Measurements from ENCODE around the gene BCL7A. TPM values are rescaled to one million over a fixed set of nuclear protein-coding genes. Genes with fewer than 3 reads are reported as not detected.

BCL7A gene
- total and polyA plus RNA-seq, 2 of the 8 experiments (the other 6 are each of a cell fraction or from before 2014, with no cell fraction given), result 11.9 to 12.7 TPM

DNA sequence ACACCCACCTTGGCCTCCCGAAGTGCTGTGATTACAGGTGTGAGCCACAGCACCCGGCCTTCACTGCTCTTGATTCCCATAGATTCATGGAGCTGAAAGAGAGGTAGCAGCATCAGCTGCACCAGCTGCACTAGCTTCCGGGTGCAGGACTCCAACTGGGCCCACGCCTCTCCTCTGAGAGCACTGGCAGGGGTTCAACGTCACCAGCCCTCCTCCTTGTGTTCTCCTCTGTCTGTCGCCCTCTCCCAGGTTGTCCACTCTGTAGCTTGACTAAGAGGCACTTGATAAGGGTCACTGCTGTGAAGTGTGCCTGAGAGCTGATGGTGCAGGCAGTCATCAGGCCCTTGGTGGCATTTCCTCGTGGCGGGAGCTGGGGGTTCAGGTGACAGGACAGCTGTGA lies 85.2 kb downstream of the BCL7A start (continued):
- TF ChIP-seq, protein P1, sequence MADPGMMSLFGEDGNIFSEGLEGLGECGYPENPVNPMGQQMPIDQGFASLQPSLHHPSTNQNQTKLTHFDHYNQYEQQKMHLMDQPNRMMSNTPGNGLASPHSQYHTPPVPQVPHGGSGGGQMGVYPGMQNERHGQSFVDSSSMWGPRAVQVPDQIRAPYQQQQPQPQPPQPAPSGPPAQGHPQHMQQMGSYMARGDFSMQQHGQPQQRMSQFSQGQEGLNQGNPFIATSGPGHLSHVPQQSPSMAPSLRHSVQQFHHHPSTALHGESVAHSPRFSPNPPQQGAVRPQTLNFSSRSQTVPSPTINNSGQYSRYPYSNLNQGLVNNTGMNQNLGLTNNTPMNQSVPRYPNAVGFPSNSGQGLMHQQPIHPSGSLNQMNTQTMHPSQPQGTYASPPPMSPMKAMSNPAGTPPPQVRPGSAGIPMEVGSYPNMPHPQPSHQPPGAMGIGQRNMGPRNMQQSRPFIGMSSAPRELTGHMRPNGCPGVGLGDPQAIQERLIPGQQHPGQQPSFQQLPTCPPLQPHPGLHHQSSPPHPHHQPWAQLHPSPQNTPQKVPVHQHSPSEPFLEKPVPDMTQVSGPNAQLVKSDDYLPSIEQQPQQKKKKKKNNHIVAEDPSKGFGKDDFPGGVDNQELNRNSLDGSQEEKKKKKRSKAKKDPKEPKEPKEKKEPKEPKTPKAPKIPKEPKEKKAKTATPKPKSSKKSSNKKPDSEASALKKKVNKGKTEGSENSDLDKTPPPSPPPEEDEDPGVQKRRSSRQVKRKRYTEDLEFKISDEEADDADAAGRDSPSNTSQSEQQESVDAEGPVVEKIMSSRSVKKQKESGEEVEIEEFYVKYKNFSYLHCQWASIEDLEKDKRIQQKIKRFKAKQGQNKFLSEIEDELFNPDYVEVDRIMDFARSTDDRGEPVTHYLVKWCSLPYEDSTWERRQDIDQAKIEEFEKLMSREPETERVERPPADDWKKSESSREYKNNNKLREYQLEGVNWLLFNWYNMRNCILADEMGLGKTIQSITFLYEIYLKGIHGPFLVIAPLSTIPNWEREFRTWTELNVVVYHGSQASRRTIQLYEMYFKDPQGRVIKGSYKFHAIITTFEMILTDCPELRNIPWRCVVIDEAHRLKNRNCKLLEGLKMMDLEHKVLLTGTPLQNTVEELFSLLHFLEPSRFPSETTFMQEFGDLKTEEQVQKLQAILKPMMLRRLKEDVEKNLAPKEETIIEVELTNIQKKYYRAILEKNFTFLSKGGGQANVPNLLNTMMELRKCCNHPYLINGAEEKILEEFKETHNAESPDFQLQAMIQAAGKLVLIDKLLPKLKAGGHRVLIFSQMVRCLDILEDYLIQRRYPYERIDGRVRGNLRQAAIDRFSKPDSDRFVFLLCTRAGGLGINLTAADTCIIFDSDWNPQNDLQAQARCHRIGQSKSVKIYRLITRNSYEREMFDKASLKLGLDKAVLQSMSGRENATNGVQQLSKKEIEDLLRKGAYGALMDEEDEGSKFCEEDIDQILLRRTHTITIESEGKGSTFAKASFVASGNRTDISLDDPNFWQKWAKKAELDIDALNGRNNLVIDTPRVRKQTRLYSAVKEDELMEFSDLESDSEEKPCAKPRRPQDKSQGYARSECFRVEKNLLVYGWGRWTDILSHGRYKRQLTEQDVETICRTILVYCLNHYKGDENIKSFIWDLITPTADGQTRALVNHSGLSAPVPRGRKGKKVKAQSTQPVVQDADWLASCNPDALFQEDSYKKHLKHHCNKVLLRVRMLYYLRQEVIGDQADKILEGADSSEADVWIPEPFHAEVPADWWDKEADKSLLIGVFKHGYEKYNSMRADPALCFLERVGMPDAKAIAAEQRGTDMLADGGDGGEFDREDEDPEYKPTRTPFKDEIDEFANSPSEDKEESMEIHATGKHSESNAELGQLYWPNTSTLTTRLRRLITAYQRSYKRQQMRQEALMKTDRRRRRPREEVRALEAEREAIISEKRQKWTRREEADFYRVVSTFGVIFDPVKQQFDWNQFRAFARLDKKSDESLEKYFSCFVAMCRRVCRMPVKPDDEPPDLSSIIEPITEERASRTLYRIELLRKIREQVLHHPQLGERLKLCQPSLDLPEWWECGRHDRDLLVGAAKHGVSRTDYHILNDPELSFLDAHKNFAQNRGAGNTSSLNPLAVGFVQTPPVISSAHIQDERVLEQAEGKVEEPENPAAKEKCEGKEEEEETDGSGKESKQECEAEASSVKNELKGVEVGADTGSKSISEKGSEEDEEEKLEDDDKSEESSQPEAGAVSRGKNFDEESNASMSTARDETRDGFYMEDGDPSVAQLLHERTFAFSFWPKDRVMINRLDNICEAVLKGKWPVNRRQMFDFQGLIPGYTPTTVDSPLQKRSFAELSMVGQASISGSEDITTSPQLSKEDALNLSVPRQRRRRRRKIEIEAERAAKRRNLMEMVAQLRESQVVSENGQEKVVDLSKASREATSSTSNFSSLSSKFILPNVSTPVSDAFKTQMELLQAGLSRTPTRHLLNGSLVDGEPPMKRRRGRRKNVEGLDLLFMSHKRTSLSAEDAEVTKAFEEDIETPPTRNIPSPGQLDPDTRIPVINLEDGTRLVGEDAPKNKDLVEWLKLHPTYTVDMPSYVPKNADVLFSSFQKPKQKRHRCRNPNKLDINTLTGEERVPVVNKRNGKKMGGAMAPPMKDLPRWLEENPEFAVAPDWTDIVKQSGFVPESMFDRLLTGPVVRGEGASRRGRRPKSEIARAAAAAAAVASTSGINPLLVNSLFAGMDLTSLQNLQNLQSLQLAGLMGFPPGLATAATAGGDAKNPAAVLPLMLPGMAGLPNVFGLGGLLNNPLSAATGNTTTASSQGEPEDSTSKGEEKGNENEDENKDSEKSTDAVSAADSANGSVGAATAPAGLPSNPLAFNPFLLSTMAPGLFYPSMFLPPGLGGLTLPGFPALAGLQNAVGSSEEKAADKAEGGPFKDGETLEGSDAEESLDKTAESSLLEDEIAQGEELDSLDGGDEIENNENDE (IDR thresholded peaks at IDR 0.05; ENCODE audit: insufficient replicate concordance, low read length), result no peak
- no peak for TF ChIP-seq MAFK (IDR thresholded peaks at IDR 0.05; ENCODE audit: low read depth, low read length)
- no peak for TF ChIP-seq FOSL1 (IDR thresholded peaks at IDR 0.05; ENCODE audit: insufficient read depth, low read depth, low read length)
- no peak for TF ChIP-seq BCL11A (IDR thresholded peaks at IDR 0.05; ENCODE audit: low read depth in 2 of 2, low read length in 2 of 2)
- no peak for TF ChIP-seq NANOG (IDR thresholded peaks at IDR 0.05; ENCODE audit: insufficient read depth, low read depth, low read length, poor library complexity, severe bottlenecking)
- no peak for TF ChIP-seq CHD2 (IDR thresholded peaks at IDR 0.05; ENCODE audit: low read length)
- TF ChIP-seq, protein P2, sequence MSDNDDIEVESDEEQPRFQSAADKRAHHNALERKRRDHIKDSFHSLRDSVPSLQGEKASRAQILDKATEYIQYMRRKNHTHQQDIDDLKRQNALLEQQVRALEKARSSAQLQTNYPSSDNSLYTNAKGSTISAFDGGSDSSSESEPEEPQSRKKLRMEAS (IDR thresholded peaks at IDR 0.05), result no peak
- no peak for TF ChIP-seq EP300 (IDR thresholded peaks at IDR 0.05; ENCODE audit: borderline replicate concordance in 1 of 2, low read depth in 2 of 2, low read length in 2 of 2)
- TF ChIP-seq SP4 (IDR thresholded peaks at IDR 0.05; ENCODE audit: low read length), result no peak
- no peak for TF ChIP-seq YY1 (IDR thresholded peaks at IDR 0.05; ENCODE audit: low read depth, low read length)
- TF ChIP-seq TBP (IDR thresholded peaks at IDR 0.05; ENCODE audit: low read depth, low read length), result no peak
- no peak for TF ChIP-seq TCF12 (IDR thresholded peaks at IDR 0.05; ENCODE audit: low read depth, low read length)
